Upper lobe of left lung (tissue), 4 donors: ENCODE data around the gene NPW.

ENCODE experiments used
- POLR2A ChIP-seq, 4 donors: fragments of 450-650 bp; IDR thresholded peaks; one replicate each; pipeline ENCODE4 v1.5.1; 2016 to 2017; ENCODE audit warnings: antibody characterized with exemption in 4 of 4, mild to moderate bottlenecking in 2 of 4
- POLR2AphosphoS5 ChIP-seq, 2 donors: sonication (generic); formaldehyde crosslinking; IDR thresholded peaks; one replicate each; pipeline ENCODE4 v1.5.1; 2017; ENCODE audit warnings: antibody characterized with exemption in 2 of 2
- TF ChIP-seq, protein P1 (sequence below), 6 experiments: fragments of 450-650 bp in 4 of 6; fragments of 200-600 bp in 2 of 6; sonication (generic) in 2 of 6; IDR thresholded peaks; one replicate each; pipeline ENCODE4 v1.5.1; 2016 to 2019; ENCODE audit warnings: antibody characterized with exemption in 6 of 6

DNA sequence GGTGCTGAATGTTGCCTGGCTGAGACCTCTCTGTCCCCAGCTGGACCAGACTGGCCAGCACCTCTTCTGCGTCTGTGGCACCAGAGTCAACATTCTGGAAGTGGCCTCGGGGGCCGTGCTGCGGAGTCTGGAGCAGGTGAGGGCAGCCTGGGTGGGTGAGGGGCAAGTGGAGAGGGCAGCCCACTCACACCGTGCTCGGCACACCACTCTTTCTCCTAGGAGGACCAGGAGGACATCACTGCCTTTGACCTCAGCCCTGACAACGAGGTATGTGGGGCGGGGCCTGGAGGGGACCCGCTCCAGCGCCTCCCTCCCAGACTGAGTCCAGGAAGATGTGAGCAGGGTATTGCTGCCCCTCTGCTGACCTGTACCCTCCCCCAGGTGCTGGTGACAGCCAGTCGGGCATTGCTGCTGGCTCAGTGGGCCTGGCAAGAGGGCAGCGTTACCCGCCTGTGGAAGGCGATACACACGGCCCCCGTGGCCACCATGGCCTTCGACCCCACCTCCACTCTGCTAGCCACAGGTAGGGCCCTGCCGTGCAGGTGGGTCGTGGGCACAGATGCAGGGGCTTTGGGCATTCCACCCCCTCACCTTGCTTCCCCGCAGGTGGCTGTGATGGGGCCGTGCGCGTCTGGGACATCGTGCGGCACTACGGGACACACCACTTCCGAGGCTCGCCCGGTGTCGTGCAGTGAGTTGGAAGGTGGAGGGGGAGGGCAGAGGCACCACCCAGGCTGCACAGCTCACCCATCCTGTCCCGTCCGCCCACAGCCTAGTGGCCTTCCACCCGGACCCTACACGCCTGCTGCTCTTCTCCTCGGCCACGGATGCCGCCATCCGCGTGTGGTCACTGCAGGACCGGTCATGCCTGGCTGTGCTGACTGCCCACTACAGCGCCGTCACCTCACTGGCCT lies 45.2 kb upstream of the NPW start:
- TF ChIP-seq, protein P1, sequence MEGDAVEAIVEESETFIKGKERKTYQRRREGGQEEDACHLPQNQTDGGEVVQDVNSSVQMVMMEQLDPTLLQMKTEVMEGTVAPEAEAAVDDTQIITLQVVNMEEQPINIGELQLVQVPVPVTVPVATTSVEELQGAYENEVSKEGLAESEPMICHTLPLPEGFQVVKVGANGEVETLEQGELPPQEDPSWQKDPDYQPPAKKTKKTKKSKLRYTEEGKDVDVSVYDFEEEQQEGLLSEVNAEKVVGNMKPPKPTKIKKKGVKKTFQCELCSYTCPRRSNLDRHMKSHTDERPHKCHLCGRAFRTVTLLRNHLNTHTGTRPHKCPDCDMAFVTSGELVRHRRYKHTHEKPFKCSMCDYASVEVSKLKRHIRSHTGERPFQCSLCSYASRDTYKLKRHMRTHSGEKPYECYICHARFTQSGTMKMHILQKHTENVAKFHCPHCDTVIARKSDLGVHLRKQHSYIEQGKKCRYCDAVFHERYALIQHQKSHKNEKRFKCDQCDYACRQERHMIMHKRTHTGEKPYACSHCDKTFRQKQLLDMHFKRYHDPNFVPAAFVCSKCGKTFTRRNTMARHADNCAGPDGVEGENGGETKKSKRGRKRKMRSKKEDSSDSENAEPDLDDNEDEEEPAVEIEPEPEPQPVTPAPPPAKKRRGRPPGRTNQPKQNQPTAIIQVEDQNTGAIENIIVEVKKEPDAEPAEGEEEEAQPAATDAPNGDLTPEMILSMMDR (IDR thresholded peaks at IDR 0.05) = no peak
- TF ChIP-seq POLR2AphosphoS5 (IDR thresholded peaks at IDR 0.05) (no peak), POLR2A (IDR thresholded peaks at IDR 0.05) (no peak)
